Skin epidermis (tissue), 12 donors: ENCODE results near the gene HAPLN2.
A peak's percentile ranks its signal among the peaks of the same experiment; 100 is the strongest.

ENCODE experiments used
- H3K27ac ChIP-seq, 21 experiments: fragments of 200-600 bp; sonication (generic) in 11 of 21; one replicate each; pipeline ENCODE4 v1.5.0; 2020; ENCODE audit warnings: mild to moderate bottlenecking in 3 of 21, inconsistent platforms in 2 of 21, moderate library complexity in 2 of 21
- H3K4me3 ChIP-seq, 7 experiments: fragments of 200-600 bp; sonication (generic) in 2 of 7; one replicate each; pipeline ENCODE4 v1.5.0; 2020; ENCODE audit warnings: inconsistent platforms in 2 of 7, mild to moderate bottlenecking in 2 of 7, moderate library complexity in 1 of 7

Gene HAPLN2

DNA sequence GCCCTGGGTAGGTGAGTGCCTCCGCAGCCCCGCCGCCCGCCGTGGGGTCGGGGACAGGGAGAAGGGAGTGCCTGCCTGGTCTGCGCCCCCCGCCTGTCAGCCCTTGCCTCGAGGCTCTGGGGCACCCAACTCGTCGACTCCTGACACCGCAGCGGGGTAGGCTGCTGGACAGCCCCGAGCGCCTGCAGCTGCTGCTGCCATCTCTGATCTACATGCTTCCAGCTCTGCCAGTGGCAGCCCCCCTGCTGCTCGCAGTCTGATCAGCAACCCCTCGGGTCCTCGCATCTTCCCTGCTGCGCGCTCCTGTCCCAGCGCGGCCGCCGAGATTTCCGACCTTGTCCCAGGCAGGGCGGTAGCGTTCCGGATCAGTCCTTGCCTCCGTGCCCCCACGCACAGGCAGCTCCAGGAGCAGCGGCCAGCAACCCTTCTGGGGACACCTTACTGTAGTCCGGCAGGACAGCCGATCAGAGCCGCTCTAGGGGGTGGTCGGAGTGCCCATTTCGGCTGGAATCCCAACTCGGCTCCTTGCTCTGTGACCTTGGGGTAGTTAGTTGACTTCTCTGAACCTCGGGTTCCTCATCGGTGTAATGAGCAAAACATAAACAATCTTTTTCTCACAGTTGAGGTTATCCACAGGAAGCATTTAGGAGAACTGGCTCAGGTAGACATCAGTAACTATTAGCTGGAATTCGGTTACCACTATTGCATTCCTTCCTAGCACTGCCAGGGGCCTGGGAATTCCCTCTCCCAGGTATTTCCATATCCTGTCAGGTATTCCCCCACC lies 23.2 kb downstream of the HAPLN2 start:
- H3K27ac ChIP-seq = peak overlapping the region in 1 of 21 experiments; percentile 11
- H3K4me3 ChIP-seq = peak overlapping the region in 2 of 7 experiments; percentile 27 to 30

DNA sequence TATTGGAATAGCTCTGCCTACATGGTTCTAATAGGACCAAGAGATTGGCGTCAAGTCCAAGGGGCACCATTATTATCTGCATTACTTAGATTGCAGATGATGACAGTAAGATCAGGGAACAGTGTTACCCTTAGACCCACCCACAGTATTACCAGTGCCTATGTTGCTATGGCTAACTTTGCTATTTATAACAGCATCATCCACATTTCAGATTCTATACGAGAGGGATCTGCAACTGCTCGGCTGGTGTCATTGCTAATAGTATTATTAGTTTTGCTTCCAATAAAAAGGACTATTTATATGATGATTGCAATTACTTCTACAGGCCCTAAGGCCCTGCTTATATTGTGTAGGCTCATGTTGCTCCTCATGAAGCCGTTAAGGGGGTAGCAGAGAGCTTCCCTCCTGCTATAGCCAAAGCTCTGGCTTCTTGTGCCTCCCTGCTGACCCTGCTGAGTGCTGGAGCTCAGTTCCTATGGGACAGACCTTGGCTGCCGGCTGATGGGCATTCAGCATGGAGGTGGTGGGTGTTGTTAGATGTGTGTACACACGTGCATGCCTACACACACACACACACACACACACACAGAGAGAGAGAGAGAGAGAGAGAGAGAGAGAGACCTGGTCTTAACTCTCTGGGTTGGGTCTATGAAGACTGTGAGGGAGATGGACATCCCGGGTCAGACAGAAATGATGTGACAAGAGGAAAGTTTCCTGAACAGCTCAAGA lies 24.0 kb downstream of the HAPLN2 start:
- no peak overlapping the region for H3K4me3 ChIP-seq
- H3K27ac ChIP-seq = no peak overlapping the region

DNA sequence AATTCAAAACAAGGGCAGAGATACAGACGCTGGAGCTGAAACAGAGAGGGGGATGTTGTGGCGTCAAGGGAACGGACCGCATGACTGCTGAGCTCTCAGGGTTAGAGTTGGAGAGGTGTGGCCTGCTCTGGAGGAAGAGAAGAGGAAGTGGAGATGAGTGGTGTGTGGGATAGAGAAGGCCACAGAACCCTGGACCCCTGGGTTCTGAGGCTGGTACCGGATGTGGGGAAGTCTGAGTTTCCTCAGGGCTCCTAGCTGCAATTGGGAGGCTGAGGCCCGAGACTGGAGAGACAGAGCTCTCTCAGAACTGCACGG lies 24.5 kb downstream of the HAPLN2 start:
- no peak overlapping the region for H3K4me3 ChIP-seq

DNA sequence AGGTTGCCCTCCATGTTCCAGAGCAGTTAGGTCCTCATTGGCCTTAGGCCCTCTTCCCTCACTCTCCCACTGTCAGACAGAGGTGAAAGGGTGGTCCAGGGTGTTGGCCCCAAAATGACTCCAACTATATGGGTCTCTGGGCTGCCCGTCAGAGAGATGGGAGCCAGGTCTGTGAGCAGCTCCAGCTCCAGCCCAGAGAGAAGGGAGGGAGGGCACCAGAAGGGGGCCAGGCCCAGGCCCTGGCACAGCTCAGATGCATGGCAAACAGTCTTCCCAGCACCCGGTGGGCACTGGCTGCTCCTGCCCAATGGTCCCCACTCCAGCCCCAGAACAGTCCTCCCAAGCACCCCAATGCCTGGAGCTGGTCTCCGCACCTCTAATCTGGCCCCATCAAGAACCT lies 24.9 kb downstream of the HAPLN2 start:
- Histone ChIP-seq H3K4me3 (no peak overlapping the region), H3K27ac (no peak overlapping the region)

More for the DNA sequence above, 24.5 kb downstream of the HAPLN2 start:
- no peak overlapping the region for H3K27ac ChIP-seq

DNA sequence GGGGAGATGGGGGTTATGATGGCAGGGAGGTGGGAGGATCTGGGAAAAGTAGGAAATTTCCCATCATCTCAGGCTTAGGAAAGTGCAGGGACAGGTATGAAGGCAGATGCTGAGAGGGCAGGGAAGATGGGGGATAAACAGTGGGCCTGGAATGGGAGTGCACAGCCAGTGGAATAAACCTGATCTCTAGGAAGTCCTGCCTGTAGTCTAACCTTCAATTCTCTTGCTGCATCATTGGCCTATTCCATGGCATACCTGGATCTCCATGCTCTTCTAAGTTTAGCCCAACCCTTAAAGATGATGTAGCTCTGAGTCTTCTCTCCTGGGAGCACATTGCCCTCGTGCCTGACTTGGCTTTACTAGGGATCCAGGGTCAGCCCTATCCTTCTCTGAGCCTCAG lies 25.4 kb downstream of the HAPLN2 start:
- H3K27ac ChIP-seq = no peak overlapping the region
- no peak overlapping the region for H3K4me3 ChIP-seq

DNA sequence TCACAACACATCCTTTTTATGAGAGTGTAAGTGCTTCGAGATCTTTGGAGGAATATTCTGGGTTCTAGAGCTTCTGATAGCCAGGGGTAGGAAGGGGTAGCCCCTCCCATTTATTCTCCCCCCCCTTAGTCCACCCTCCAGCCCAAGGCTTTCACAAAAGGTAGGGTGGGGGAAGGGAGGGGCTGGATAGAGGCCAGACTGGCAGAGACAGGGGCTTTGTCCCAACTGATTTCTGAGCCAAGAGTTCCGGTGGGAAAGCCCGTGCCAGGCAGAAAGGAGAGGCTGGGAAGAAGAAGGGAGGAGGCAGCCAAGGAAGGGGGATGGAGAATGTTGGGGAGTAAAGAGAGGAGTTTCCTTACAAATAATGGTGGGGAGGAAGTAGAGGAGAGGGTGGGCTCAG lies 25.8 kb downstream of the HAPLN2 start:
- H3K4me3 ChIP-seq = no peak overlapping the region
- no peak overlapping the region for H3K27ac ChIP-seq

DNA sequence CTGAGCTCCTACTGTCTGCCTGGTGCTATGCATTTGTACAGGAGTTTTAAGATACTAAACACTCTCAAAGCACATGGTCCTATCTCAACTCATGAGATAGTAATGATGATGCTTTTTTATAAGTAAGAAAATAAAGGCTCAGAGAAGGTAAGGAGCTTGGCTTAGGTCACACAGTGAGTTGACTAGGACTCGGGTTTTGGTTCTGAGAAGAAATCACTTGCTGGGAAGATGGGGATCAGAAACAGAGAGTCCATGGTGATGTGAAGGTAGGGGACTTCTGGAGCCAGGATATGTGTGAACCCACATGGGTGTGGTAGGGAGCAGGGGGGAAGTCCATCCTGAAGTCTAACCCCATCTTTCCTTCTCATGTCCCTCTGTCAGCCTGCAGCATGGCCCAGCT lies 26.5 kb downstream of the HAPLN2 start:
- no peak overlapping the region for H3K4me3 ChIP-seq
- H3K27ac ChIP-seq = no peak overlapping the region

DNA sequence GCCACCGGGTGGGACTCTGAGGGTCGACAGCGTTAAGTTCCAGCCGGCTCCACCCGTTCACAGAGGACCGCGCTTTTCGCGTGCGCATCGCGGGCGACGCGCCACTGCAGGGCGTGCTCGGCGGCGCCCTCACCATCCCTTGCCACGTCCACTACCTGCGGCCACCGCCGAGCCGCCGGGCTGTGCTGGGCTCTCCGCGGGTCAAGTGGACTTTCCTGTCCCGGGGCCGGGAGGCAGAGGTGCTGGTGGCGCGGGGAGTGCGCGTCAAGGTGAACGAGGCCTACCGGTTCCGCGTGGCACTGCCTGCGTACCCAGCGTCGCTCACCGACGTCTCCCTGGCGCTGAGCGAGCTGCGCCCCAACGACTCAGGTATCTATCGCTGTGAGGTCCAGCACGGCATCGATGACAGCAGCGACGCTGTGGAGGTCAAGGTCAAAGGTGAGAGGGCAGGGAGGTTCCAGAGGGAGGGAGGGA lies 27.6 kb downstream of the HAPLN2 start:
- Histone ChIP-seq H3K27ac (no peak overlapping the region), H3K4me3 (no peak overlapping the region)

DNA sequence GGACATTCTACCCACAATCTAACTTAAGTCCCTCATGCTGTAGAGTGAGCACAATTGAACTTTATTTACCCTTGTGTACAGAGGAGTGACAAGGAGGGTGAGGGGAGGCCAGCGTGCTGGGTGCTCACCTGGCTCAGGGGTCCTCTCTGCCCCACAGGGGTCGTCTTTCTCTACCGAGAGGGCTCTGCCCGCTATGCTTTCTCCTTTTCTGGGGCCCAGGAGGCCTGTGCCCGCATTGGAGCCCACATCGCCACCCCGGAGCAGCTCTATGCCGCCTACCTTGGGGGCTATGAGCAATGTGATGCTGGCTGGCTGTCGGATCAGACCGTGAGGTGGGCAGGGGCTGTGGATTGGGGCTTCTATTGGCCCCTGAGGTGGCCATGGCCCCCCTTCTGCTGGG lies 28.1 kb downstream of the HAPLN2 start:
- no peak overlapping the region for H3K4me3 ChIP-seq
- no peak overlapping the region for H3K27ac ChIP-seq

DNA sequence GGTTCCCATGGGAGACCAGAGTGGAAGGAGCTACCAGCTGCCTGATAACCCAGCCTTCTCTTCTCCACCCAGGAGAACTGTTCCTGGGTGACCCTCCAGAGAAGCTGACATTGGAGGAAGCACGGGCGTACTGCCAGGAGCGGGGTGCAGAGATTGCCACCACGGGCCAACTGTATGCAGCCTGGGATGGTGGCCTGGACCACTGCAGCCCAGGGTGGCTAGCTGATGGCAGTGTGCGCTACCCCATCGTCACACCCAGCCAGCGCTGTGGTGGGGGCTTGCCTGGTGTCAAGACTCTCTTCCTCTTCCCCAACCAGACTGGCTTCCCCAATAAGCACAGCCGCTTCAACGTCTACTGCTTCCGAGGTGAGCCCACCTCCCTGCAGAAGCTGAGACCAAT lies 29.3 kb downstream of the HAPLN2 start:
- Histone ChIP-seq H3K27ac (no peak overlapping the region), H3K4me3 (no peak overlapping the region)

DNA sequence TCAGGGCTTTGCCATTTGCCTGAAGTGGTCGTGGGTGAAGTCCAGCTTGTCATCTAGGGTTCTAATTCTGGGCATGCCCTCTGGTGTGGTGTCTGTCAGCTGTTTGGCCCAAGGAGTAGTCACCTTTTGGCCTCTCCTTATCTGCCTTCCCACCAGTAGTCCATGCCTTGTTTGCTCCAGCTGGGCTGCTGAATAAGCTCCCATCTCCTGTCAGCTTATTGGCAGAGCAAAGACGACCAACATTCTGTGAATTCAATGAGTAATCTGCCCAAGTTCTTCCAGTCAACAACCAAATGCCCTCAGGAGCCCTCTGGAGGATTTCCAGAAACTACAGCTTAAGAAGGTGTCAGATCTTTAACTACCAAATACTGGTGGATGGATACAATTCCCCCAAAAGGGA lies 29.7 kb downstream of the HAPLN2 start:
- H3K4me3 ChIP-seq = no peak overlapping the region
- H3K27ac ChIP-seq = no peak overlapping the region

DNA sequence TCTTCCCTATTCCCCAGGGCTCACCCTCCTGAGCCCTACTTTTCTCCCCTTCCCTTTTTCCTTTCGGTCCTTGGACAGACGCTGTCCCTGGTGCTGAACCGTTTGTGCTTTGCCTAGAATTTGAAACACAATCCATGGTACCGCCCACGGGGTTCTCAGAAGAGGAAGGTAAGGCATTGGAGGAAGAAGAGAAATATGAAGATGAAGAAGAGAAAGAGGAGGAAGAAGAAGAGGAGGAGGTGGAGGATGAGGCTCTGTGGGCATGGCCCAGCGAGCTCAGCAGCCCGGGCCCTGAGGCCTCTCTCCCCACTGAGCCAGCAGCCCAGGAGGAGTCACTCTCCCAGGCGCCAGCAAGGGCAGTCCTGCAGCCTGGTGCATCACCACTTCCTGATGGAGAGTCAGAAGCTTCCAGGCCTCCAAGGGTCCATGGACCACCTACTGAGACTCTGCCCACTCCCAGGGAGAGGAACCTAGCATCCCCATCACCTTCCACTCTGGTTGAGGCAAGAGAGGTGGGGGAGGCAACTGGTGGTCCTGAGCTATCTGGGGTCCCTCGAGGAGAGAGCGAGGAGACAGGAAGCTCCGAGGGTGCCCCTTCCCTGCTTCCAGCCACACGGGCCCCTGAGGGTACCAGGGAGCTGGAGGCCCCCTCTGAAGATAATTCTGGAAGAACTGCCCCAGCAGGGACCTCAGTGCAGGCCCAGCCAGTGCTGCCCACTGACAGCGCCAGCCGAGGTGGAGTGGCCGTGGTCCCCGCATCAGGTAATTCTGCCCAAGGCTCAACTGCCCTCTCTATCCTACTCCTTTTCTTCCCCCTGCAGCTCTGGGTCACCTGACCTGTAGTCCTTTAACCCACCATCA lies 33.1 kb downstream of the HAPLN2 start:
- Histone ChIP-seq H3K4me3 (no peak overlapping the region), H3K27ac (no peak overlapping the region)

DNA sequence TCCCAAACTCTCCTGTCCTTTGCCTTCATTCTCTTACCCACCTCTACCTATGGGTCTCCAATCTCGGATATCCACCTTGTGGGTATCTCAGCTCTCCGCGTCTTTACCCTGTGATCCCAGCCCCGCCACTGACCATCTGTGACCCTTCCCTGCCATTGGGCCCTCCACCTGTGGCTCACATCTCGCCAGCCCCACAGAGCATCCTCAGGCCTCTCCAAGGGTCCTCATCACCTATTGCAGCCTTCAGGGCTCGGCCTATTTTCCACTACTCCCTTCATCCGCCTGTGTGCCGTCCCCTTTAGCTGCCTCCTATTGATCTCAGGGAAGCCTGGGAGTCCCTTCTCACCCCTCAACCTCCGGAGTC lies 33.8 kb downstream of the HAPLN2 start:
- no peak overlapping the region for H3K27ac ChIP-seq

DNA sequence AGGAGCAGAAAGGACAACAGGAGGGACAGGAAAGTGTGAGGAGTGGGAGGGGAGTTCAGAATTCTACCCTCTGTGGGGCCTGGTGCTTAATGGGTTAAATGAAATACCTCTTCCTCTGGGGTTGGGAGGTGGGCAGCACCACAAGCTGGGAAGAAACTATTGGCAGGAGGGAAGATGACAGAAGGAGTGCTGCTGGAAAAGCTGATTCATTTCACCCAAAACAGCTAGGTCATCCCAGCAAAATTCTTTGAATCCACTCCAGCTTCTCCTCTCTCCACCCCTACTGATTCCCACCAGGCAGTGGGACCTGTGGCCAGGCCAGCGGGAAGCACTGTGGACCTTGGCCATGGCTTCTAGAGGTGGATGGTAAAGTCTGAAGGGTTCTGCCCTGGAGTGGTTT lies 35.5 kb downstream of the HAPLN2 start:
- Histone ChIP-seq H3K4me3 (no peak overlapping the region), H3K27ac (no peak overlapping the region)

More for the DNA sequence above, 33.8 kb downstream of the HAPLN2 start:
- H3K4me3 ChIP-seq = no peak overlapping the region

DNA sequence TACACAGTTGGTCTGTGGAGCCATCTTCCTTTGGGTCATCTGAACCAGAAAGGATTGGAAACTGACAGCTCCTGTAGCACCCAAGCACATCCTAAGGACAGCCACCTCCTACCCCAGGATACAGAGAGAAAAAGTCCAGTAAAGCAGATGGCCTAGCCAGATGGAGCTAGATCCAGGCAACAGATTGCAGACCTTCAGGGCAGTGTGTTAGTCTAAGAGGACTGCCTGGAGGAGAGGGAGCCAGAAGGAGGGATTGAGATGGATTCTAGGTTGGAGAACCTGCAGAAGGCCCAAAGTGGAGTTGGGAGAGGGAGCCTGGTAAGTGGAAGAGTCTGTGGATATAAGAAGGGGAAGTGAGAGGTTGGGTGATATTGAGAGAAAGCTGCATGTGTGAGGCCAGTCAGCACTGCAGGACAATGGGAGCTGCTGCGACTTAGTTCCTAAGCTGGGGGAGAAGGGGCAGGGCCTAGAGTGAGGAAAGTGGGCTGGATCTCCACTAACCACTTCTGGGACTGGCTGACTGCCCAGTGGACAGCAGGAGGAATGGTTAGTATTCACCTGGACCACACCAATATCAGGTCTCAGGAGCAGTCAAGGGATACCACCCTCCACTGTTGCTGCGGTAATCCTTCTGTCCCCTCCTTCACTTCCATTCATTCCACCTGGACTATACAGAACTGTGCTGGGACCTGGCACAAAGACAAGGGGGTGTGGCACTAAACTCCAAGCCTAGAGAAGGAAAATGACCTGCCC lies 36.1 kb downstream of the HAPLN2 start:
- no peak overlapping the region for H3K4me3 ChIP-seq
- H3K27ac ChIP-seq = no peak overlapping the region

DNA sequence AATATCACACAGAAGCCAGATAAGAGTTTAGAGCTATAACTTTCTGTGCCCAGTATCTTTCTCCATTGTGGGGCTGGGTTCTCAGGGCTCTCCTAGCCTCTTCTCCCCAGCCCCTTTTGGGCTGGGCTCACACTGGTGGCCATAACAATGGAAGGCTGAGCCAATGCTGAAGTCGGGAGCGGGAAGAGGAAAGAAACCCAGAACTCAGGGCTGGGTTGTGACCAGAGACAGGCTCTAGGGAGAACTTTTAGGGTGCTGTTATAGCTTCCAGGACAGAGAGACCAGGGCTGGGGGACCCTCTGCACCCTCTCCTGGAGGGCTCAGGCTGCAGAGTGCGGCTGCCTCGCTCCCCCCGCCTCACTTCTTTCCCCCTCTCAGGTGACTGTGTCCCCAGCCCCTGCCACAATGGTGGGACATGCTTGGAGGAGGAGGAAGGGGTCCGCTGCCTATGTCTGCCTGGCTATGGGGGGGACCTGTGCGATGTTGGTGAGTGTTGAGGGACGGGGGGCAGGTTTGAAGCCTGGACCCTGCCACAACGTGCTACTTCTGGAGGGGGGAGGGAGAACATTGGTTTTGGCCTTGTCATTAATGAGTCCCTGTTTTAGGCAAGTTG lies 36.8 kb downstream of the HAPLN2 start:
- no peak overlapping the region for H3K4me3 ChIP-seq
- no peak overlapping the region for H3K27ac ChIP-seq

DNA sequence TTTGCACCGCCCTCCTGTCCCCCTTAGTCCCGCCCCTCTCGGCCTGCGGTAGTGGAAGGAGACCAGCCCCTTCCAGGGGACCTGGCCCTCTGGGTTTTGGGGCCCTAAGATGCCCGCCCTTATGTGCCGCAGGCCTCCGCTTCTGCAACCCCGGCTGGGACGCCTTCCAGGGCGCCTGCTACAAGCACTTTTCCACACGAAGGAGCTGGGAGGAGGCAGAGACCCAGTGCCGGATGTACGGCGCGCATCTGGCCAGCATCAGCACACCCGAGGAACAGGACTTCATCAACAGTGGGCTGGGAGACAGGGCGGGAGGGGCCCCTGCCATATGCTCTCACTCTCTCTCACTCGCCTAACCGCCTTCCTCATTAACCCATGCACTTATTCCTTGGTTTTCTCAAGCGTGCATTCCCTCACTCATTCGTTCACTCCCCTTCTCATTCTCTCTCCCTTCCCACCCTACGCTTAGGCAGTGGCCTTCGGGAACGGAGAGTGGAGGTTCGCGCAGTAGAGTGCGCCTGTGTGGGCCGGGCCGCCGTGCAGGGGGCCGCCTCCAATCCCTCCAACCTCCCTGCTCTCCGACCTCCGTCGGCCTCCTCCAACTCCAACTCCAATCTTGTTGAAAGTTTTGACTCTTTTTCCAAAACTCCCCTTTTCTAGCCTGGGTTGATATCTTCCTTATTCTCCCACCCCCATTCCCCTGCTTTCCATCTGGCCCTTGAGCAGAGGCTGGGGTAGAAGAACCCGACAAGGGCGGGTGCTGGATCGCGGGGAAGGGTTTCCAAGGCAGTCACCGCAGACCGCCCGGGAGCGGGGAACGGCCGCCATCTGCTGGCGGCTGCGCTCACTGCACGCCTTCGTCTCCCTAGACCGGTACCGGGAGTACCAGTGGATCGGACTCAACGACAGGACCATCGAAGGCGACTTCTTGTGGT lies 37.9 kb downstream of the HAPLN2 start:
- Histone ChIP-seq H3K4me3 (peak overlapping the region in 4 of 7 experiments; percentile 3 to 24 (median 6)), H3K27ac (no peak overlapping the region)

DNA sequence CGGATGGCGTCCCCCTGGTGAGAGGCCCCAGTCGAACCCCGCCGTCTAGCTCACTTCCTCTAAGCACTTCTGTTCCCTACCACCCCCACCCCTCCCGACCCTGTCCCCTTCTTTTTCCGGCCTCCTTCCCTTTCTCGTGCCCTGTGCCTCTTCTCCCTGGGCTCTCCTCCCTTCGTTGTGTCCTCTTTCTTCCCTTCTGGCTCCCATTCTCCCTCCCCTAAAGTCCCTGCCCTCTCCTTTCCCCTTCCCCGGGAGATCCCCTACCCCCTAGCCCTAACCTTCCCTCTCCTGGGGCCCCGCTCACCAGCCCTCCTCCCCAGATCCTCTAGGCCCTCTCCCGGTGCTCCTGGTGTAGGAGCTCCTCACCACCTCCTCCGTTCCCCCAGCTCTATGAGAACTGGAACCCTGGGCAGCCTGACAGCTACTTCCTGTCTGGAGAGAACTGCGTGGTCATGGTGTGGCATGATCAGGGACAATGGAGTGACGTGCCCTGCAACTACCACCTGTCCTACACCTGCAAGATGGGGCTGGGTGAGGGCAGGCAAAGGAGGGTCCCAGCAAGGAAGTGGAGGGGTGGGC lies 38.6 kb downstream of the HAPLN2 start:
- no peak overlapping the region for H3K27ac ChIP-seq
- peak overlapping the region in 1 of 7 experiments; percentile 4 for H3K4me3 ChIP-seq
